Smooth muscle cell (in vitro differentiated cells): Measurements from ENCODE around the gene XPC. TPM values are rescaled to one million over a fixed set of nuclear protein-coding genes. Genes with fewer than 3 reads are reported as not detected.

Experiments used
- DNase-seq: peaks from one replicate; lab custom pipeline; 2025; ENCODE audit not compliant: unreplicated experiment; lab: John Stamatoyannopoulos, UW
- H2AFZ ChIP-seq: fragments of 200-600 bp; sonication (generic); 2 replicates; pipeline ENCODE4 v1.6.0; 2016; ENCODE audit warnings: antibody characterized with exemption, low read depth, mild to moderate bottlenecking
- H3F3A ChIP-seq: fragments of 200-600 bp; sonication (generic); 2 replicates; pipeline ENCODE4 v1.6.0; 2017; ENCODE audit warnings: antibody characterized with exemption, low read depth
- H3K27ac ChIP-seq: fragments of 200-600 bp; sonication (generic); 2 replicates; pipeline ENCODE4 v1.5.1; 2016; ENCODE audit warnings: low read depth, mild to moderate bottlenecking
- H3K27me3 ChIP-seq: fragments of 200-600 bp; sonication (generic); 2 replicates; pipeline ENCODE4 v1.6.1; 2016; ENCODE audit warnings: low read depth, mild to moderate bottlenecking
- H3K36me3 ChIP-seq: fragments of 200-600 bp; sonication (generic); 2 replicates; pipeline ENCODE4 v1.5.1; 2016; ENCODE audit warnings: low read depth
- H3K4me1 ChIP-seq: fragments of 200-600 bp; sonication (generic); 2 replicates; pipeline ENCODE4 v1.5.1; 2016; ENCODE audit warnings: low read depth
- H3K4me2 ChIP-seq: fragments of 200-600 bp; sonication (generic); 2 replicates; pipeline ENCODE4 v1.6.0; 2016; ENCODE audit warnings: mild to moderate bottlenecking
- H3K4me3 ChIP-seq: fragments of 200-600 bp; sonication (generic); 2 replicates; pipeline ENCODE4 v1.5.1; 2016; ENCODE audit warnings: mild to moderate bottlenecking
- H3K79me2 ChIP-seq: fragments of 200-600 bp; sonication (generic); 2 replicates; pipeline ENCODE4 v1.6.0; 2016; ENCODE audit warnings: low read depth, mild to moderate bottlenecking
- H3K9ac ChIP-seq: fragments of 200-600 bp; sonication (generic); 2 replicates; pipeline ENCODE4 v1.6.0; 2016; ENCODE audit warnings: low read depth
- H3K9me3 ChIP-seq: fragments of 200-600 bp; sonication (generic); replicated peaks from 2 replicates; pipeline ENCODE4 v1.5.1; 2016; ENCODE audit warnings: low read depth
- H4K20me1 ChIP-seq: fragments of 200-600 bp; sonication (generic); 2 replicates; pipeline ENCODE4 v1.6.0; 2016; ENCODE audit warnings: low read depth
- WGBS: methylation state at CpG from one replicate; pipeline ENCODE4 v1.1.7; 2016; ENCODE audit warnings: low lambda C conversion rate; 5-methylcytosine and 5-hydroxymethylcytosine counted together
- polyA plus RNA-seq: library from polyadenylated mRNA; unstranded; fragments of >200 nt; fragmentation: Nextera tagmentation; extraction: Ambion mirVana; gene quantifications from 2 replicates; pipeline ENCODE4 v1.2.1, GENCODE V29; 2016
- total RNA-seq: library from RNA; depleted of rRNA; stranded (reverse); fragments of >200 nt; gene quantifications from 2 replicates; pipeline ENCODE4 v1.2.3, GENCODE V29; 2014
- TF ChIP-seq, protein P1 (sequence below): fragments of 200-600 bp; sonication (generic); IDR thresholded peaks from 2 replicates; pipeline ENCODE4 v1.5.1; 2017; ENCODE audit warnings: borderline replicate concordance, mild to moderate bottlenecking, antibody characterized with exemption; ENCODE audit not compliant: insufficient read depth, poor library complexity, severe bottlenecking

Gene XPC
- total and polyA plus RNA-seq, 2 experiments from 2014 or later: 20.9 to 23.8 TPM

DNA sequence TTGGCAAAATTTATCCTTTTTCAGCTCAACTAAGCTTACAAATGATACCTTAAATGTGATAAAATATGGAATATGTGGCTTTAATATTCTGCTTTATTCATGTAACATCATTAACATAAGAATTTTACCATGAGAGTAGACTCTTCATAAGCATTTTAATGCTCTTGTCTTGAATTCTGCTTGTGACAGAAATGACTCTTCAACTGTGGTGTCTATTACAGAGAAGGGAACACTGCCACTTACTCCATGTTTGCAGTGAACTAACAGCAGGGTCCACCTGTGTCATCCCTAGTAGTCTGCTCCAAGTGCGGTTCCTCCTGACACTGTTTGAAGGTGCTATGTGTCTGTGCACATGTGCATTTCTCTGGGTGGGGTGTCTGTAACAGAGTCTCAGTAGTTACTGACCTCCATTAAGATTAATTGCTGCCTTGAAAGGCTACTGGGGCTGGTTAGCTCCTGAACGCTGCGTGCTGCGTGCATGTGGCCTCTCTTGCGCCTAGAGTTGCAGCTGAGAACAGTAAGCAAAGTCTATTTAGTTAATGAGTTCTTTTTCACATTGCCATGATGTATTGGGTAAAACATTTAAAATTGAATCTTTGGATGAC is 8.6 kb upstream of the XPC start:
- Histone ChIP-seq H3K4me2 (no peak overlapping the region), H3K27ac (no peak overlapping the region), H3K9me3 (no peaks in the 10 kb centered on the region), H3K9ac (no peak overlapping the region), H3K27me3 (no peaks in the 10 kb centered on the region), H3K79me2 (peaks cover 28% of the 10 kb centered on the region), H3K36me3 (peaks cover 15% of the 10 kb centered on the region), H2AFZ (no peak overlapping the region), H3K4me3 (no peak overlapping the region), H4K20me1 (peaks cover 17% of the 10 kb centered on the region), H3K4me1 (no peaks in the 10 kb centered on the region), H3F3A (no peaks in the 10 kb centered on the region)
- no peak for DNase-seq
- 94% methylated on average over 5 of the region's 5 CpGs for WGBS
- TF ChIP-seq, protein P1, sequence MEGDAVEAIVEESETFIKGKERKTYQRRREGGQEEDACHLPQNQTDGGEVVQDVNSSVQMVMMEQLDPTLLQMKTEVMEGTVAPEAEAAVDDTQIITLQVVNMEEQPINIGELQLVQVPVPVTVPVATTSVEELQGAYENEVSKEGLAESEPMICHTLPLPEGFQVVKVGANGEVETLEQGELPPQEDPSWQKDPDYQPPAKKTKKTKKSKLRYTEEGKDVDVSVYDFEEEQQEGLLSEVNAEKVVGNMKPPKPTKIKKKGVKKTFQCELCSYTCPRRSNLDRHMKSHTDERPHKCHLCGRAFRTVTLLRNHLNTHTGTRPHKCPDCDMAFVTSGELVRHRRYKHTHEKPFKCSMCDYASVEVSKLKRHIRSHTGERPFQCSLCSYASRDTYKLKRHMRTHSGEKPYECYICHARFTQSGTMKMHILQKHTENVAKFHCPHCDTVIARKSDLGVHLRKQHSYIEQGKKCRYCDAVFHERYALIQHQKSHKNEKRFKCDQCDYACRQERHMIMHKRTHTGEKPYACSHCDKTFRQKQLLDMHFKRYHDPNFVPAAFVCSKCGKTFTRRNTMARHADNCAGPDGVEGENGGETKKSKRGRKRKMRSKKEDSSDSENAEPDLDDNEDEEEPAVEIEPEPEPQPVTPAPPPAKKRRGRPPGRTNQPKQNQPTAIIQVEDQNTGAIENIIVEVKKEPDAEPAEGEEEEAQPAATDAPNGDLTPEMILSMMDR: no peak

DNA sequence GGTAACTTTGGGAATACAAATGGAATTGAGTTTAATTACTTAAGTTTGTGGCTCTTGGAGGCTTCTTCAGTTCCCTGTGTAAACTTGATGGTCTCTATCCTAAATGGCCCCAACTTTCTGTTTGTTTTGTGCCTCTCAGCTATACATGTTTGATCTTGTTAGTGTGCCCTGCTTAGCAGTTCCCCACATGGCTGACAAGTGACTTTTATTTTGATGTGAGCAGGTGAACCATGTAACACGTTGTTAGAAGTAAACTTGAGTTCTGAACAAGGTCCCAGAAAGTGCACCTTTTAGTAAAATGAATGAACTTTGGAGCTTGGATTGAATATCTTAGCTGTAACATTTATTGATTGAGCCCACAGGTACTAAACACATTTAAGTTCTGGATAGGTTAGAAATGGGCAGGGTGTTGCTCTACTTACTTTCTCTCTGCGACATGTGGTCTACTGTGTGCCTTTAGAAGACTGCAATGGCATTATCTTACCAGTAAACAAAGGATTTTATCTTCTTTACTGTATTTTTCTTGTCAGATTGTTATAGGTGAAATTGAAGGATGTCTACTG is 4.7 kb upstream of the XPC start:
- no peaks in the 10 kb centered on the region for H3F3A ChIP-seq
- peaks cover 18% of the 10 kb centered on the region for H3K79me2 ChIP-seq
- 83% methylated on average over 2 of the region's 2 CpGs for WGBS
- H3K4me3 ChIP-seq: no peak overlapping the region
- H3K27me3 ChIP-seq: no peaks in the 10 kb centered on the region
- no peak overlapping the region for H3K4me2 ChIP-seq
- TF ChIP-seq, protein P1: no peak
- peaks cover 6% of the 10 kb centered on the region for H3K4me1 ChIP-seq
- no peaks in the 10 kb centered on the region for H3K9me3 ChIP-seq
- no peak for DNase-seq
- H2AFZ ChIP-seq: no peak overlapping the region
- no peak overlapping the region for H3K9ac ChIP-seq
- no peak overlapping the region for H3K27ac ChIP-seq
- peaks cover 14% of the 10 kb centered on the region for H3K36me3 ChIP-seq
- H4K20me1 ChIP-seq: peaks cover 3% of the 10 kb centered on the region

DNA sequence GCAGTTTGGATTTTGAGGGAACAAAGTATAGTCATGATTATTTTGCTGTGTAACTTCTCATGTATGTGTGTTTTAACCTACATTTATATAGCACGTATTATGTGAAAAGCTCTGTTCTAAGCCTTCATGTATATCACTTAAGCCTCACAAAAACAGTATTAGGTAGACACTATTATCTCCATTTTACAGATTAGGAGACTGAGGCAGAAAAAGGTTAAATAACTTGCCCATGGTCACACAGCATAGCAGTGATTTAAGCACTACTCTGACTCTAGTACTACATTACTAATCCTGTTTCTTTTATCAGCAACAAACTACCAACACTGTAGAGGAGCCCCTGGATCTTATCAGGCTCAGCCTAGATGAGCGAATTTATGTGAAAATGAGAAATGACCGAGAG is 2.9 kb upstream of the XPC start:
- H2AFZ ChIP-seq: no peak overlapping the region
- no peak overlapping the region for H3K4me2 ChIP-seq
- H3K4me1 ChIP-seq: peaks cover 16% of the 10 kb centered on the region
- no peak overlapping the region for H3K9ac ChIP-seq
- H3K4me3 ChIP-seq: no peak overlapping the region
- DNase-seq: no peak
- no peaks in the 10 kb centered on the region for H3K9me3 ChIP-seq
- WGBS: 97% methylated on average over 3 of the region's 3 CpGs
- H3K36me3 ChIP-seq: peaks cover 14% of the 10 kb centered on the region
- peaks cover 37% of the 10 kb centered on the region for H3K79me2 ChIP-seq
- H3K27me3 ChIP-seq: no peaks in the 10 kb centered on the region
- TF ChIP-seq, protein P1: no peak
- H3K27ac ChIP-seq: no peak overlapping the region
- H4K20me1 ChIP-seq: peaks cover 5% of the 10 kb centered on the region
- no peaks in the 10 kb centered on the region for H3F3A ChIP-seq

DNA sequence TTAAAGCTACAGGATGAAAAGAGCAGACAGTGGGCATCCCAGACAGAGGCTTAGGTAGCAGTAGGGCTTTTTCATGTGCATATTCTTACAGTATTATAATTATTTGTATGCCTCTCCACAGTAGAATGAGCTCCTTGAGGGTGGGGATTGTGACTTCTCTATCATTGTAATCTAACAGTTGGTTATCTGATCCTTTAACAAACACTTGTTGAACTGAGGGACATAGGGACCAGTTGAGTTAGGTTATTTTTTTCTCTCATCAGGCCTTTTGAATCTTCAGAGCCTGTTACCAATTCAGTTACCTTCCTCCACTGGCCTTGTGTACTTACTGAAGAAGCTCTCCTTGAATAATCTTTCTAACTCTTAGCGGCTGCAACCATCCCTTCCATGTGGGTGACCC is 1.4 kb upstream of the XPC start:
- peak overlapping the region; percentile 92 for H3K4me3 ChIP-seq
- 93% methylated on average over 1 of the region's 1 CpG for WGBS
- H3K9ac ChIP-seq: peak overlapping the region; percentile 98

More for the DNA sequence above, 1.4 kb upstream of the XPC start:
- peak overlapping the region; percentile 98 for H3K4me2 ChIP-seq
- TF ChIP-seq, protein P1: no peak
- no peak overlapping the region for H3K27ac ChIP-seq
- no peak for DNase-seq
- no peaks in the 10 kb centered on the region for H3K9me3 ChIP-seq
- peaks cover 47% of the 10 kb centered on the region for H3K79me2 ChIP-seq
- H3K27me3 ChIP-seq: no peaks in the 10 kb centered on the region
- H3K4me1 ChIP-seq: peaks cover 16% of the 10 kb centered on the region
- peaks cover 19% of the 10 kb centered on the region for H4K20me1 ChIP-seq
- peaks cover 7% of the 10 kb centered on the region for H3K36me3 ChIP-seq
- no peaks in the 10 kb centered on the region for H3F3A ChIP-seq
- H2AFZ ChIP-seq: no peak overlapping the region
